GM19099 (cell line): ENCODE results near the gene PLSCR4.

ENCODE experiments used
- POLR2A ChIP-seq: IDR thresholded peaks from 3 replicates; pipeline ENCODE4 v1.6.1; 2011; ENCODE audit warnings: low read depth; ENCODE audit not compliant: insufficient read length; ENCODE audit errors: extremely low read depth

Gene PLSCR4

DNA sequence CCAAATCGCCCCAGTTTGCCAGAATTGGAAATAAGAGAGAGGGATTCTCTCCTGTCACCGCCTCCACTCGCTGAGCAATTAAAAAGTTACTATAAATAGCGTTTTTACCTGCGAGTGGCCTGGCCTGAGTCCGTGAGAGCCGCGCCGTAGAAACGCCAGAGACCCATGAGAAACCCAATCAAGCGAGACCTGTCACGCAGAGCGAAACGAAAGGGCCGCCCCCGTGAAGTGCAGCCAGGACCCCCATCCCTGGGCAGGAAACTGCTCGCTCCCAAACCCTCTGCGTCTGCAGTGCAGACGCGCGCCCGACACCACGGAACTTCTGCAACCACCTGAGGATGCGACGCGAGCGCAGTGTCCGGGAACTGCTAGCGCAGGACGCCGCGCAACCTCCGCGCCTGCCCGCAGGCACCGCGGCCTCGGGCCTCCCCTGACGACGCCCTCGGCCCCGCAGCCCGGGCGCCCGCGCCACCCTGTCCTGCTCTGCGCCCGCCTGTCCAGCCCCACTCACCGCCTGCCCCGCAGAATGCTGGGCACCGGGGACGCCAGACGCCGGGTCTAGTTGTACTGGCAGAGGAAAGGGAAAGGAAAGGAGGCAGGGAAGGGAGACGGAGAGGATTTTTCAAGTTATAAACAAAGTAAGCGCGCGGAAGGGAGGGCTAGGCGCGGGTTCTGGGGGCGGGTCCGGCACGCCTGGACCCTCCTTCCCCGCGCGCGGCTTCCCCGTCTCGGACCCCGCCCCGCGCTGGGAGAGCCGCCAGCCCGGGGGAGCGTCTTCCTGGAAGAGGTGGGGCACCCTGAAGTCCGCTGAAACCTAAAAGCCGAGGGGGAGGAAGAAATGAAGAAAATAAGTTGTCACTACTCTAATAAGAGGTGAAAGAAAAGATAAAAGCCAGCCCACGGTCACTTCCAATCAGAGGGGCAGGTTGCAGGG, at the start of gene PLSCR4:
TSS of gene PLSCR4 (minus strand) at position 657 of the 934 bp plus-strand sequence. CDS start 29,034 bp downstream, outside the sequence.
- no peak for TF ChIP-seq POLR2A

DNA sequence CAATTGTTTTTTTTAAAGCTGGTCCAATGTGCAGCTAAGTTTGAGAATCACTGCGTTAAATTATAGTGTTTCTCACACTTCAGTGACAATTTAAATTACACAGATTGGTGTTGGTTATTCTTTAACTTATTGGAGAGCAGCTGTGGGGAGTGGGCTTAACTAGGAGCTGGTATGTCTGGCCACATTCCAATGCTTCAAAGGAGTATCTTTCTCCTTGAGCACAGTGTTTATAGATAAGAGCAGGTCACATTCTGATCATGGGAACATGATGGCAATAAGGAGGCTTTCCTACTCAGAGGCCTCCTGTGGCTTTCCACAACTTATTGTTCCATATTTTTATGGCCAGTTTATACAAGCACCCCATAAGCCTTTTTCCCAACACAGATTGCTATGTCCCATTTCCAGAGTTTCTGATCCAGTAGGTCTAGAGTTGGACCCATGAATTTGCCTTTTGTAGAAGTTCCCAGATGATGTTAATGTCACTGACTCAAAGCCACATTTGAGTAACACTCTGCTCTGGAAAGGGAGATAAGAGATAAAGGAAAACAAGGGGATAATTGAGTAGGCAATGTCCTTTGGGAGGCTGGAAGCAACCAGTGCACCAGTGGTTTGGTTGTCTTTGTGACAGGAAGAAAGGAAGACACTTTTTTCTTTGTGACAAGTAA, 33.0 kb upstream of the PLSCR4 start:
- no peak for TF ChIP-seq POLR2A

GRCh38 chr3:146280864-146281263, 30.0 kb upstream of the PLSCR4 start:
- no peak for TF ChIP-seq POLR2A

GRCh38 chr3:146279951-146280350, 29.0 kb upstream of the PLSCR4 start:
- no peak for TF ChIP-seq POLR2A

DNA sequence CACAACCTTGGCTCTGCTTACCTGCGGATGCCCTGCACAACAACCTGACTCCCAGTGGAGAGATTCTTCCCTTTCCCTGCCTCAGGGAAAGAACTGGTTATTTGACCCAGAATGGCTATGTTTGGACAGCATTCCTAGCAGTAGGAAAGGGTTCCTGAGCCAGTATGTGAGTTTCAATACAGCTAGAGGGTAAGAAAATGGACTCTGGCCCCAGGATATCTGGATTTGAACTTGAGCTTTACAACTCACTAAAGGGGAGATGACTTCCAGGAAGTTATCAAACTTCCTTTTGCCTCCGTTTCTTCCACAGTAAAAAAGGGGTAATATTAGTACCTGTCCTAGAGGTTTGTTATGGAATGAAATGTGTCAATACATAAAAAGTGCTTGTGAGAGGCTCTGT, 28.1 kb upstream of the PLSCR4 start:
- no peak for TF ChIP-seq POLR2A

DNA sequence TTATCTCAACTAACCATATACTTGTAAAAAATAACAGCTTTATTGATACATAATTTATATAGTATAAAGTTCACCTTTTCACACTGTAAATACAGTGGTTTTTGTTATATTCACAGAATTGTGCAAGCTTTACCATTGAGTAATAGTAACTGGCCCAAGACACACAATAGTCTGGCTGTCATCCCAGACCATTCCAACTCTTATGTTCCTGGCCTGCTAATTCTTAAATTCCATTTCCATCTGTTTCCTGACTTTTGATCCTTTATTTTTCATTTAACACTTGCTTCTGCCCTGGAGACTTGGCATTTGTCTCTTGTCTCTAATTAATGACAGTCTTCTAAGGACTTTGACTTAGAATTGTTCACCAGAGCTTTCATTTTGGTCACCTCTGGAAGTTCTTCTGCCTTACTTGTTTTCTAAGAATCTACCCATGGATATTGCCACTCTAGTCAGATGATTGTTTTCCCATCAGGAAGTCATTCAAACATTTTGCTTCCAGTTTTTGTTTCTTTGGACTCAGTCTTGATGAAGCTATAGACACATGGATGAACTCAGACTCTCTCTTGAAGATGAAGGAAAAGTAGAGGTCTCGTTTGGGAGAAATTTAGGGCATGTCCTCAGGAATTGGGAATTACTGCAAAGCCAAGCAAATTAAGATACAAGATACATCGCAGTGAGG, 27.2 kb upstream of the PLSCR4 start:
- TF ChIP-seq POLR2A, result no peak

DNA sequence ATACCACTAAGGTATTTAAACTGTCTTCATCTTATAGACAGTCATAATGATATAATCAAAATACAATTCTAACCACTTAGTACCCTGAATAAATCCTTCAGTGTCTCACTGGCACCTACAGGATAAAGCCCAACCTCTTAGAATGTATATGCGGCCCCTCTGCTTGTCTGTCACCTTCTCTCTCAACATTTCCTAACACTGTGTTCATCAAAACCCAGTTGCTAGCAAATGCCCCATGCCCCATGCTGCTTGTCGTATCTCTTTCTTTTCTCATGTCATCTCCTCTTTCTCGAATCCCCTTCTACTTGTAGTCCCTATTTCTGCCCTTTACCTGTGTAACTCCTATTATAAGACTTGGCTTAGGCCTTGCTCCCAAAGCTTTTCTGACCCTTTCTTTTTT, 24.6 kb upstream of the PLSCR4 start:
- no peak for TF ChIP-seq POLR2A

DNA sequence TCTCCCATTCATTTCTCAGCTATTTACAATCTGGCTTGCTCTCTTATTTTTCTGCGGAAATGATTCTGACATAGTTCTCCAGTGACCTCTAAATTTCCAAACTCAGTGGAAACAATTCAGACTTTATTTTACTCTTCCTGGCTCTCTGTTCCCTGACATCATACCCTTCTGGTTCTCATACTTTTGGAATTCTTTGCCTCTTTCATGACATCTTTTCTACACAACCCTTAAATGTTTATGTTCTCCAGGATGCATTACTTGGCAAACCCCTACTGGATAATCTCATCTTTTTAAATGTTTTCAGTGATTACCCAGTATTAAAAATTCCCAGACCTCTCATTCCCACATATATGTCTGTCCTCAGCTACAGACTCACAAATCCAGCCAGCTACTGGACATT, 23.9 kb upstream of the PLSCR4 start:
- TF ChIP-seq POLR2A, result no peak

- TF ChIP-seq POLR2A, result no peak
These were observed 23.0 kb upstream of the PLSCR4 start for GRCh38 chr3:146273721-146274407.

GRCh38 chr3:146271180-146271579, 20.3 kb upstream of the PLSCR4 start:
- TF ChIP-seq POLR2A, result no peak

GRCh38 chr3:146269271-146269670, 18.4 kb upstream of the PLSCR4 start:
- no peak for TF ChIP-seq POLR2A

- no peak for TF ChIP-seq POLR2A
These were observed 17.8 kb upstream of the PLSCR4 start for GRCh38 chr3:146268535-146269219.

DNA sequence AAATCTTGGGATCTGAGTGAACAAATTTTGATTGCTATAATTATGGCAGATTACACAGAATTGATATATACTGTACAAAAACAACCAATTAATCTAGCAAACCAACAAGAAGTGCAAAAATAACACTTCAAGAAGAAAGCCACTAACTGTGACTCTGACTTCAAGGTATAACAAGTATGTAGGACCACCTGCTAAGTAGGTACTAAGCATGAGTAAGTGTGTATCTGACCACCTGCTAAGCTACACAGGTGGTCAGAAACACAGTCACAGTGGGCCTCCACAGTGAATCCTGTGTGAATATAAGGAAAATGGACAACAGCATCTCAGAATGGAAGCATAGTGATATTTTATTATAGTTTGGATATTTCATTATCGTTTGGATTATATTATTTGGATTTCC, 14.8 kb upstream of the PLSCR4 start:
- TF ChIP-seq POLR2A, result no peak

- TF ChIP-seq POLR2A, result no peak
These were observed 11.6 kb upstream of the PLSCR4 start for GRCh38 chr3:146262371-146263110.
